SK-N-SH (cell line): ENCODE measurements around the gene DBNL.

Source experiments
- CHD2 ChIP-seq: fragments of 150-350 bp; IDR thresholded peaks from 2 replicates; pipeline ENCODE4 v1.6.1; 2018; ENCODE audit warnings: low read length; ENCODE audit not compliant: partially characterized antibody
- CTCF ChIP-seq: fragments of 200-600 bp; sonication (generic); IDR thresholded peaks from 2 replicates; pipeline ENCODE4 v1.6.1; 2017; ENCODE audit warnings: antibody characterized with exemption, mild to moderate bottlenecking, moderate library complexity
- EZH2phosphoT487 ChIP-seq: fragments of 200-600 bp; sonication (generic); IDR thresholded peaks from 2 replicates; pipeline ENCODE4 v1.6.1; 2017; ENCODE audit warnings: low read depth, mixed run types, mild to moderate bottlenecking, antibody characterized with exemption, moderate library complexity, borderline replicate concordance
- GATA2 ChIP-seq: sonication (generic); formaldehyde crosslinking; IDR thresholded peaks from 2 replicates; pipeline ENCODE4 v1.5.0; 2020; ENCODE audit warnings: mild to moderate bottlenecking, missing genetic modification reagents
- IRF3 ChIP-seq: fragments of 150-350 bp; IDR thresholded peaks from 2 replicates; pipeline ENCODE4 v1.6.1; 2016; ENCODE audit warnings: mild to moderate bottlenecking, low read depth, low read length
- MAX ChIP-seq: IDR thresholded peaks from 2 replicates; pipeline ENCODE4 v1.4.0; 2012; ENCODE audit warnings: low read depth
- NFIC ChIP-seq: IDR thresholded peaks from 2 replicates; pipeline ENCODE4 v1.4.0; 2012; ENCODE audit warnings: borderline replicate concordance
- RXRA ChIP-seq: IDR thresholded peaks from 2 replicates; pipeline ENCODE4 v1.4.0; 2012; ENCODE audit warnings: low read depth, mild to moderate bottlenecking, borderline replicate concordance
- SIN3A ChIP-seq: IDR thresholded peaks from 2 replicates; pipeline ENCODE4 v1.6.1; 2012; ENCODE audit warnings: low read depth, mild to moderate bottlenecking, low read length, moderate library complexity, borderline replicate concordance
- TAF1 ChIP-seq: IDR thresholded peaks from 2 replicates; pipeline ENCODE4 v1.6.1; 2012; ENCODE audit warnings: low read depth, mild to moderate bottlenecking, low read length, moderate library complexity, borderline replicate concordance
- TCF12 ChIP-seq: IDR thresholded peaks from 2 replicates; pipeline ENCODE4 v1.4.0; 2012
- USF2 ChIP-seq: fragments of 150-350 bp; IDR thresholded peaks from 2 replicates; pipeline ENCODE4 v1.6.1; 2017; ENCODE audit warnings: antibody characterized with exemption, low read length, low read depth, borderline replicate concordance
- ZBTB33 ChIP-seq: IDR thresholded peaks from 2 replicates; pipeline ENCODE4 v1.4.0; 2012; ENCODE audit warnings: low read depth, borderline replicate concordance
- TF ChIP-seq, protein P1 (sequence below): IDR thresholded peaks from 2 replicates; pipeline ENCODE4 v1.6.1; 2012; ENCODE audit warnings: mild to moderate bottlenecking, low read depth, low read length, moderate library complexity

- TF ChIP-seq CTCF (no peak), RXRA (peak; percentile 63; the same call in 1 of the 2 replicates), TAF1 (peak; percentile 37; the same call in 1 of the 2 replicates), MAX (peak; percentile 92; the same call in 1 of the 2 replicates), USF2 (no peak), TCF12 (peak; percentile 88), SIN3A (peak; percentile 85; the same call in 1 of the 2 replicates), ZBTB33 (peak; percentile 54; the same call in 1 of the 2 replicates), NFIC (peak; percentile 85), IRF3 (no peak), GATA2 (no peak), EZH2phosphoT487 (no peak), CHD2 (no peak)
- TF ChIP-seq, protein P1, sequence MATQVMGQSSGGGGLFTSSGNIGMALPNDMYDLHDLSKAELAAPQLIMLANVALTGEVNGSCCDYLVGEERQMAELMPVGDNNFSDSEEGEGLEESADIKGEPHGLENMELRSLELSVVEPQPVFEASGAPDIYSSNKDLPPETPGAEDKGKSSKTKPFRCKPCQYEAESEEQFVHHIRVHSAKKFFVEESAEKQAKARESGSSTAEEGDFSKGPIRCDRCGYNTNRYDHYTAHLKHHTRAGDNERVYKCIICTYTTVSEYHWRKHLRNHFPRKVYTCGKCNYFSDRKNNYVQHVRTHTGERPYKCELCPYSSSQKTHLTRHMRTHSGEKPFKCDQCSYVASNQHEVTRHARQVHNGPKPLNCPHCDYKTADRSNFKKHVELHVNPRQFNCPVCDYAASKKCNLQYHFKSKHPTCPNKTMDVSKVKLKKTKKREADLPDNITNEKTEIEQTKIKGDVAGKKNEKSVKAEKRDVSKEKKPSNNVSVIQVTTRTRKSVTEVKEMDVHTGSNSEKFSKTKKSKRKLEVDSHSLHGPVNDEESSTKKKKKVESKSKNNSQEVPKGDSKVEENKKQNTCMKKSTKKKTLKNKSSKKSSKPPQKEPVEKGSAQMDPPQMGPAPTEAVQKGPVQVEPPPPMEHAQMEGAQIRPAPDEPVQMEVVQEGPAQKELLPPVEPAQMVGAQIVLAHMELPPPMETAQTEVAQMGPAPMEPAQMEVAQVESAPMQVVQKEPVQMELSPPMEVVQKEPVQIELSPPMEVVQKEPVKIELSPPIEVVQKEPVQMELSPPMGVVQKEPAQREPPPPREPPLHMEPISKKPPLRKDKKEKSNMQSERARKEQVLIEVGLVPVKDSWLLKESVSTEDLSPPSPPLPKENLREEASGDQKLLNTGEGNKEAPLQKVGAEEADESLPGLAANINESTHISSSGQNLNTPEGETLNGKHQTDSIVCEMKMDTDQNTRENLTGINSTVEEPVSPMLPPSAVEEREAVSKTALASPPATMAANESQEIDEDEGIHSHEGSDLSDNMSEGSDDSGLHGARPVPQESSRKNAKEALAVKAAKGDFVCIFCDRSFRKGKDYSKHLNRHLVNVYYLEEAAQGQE = 0 out of 2 replicates have a peak, but pooled peaks have one; percentile 4
Measured at GRCh38 chr7:44087911-44088838, 43.7 kb downstream of the DBNL start.
